ENCODE measurements around the gene ATP5PO.

Gene ATP5PO, protein sequence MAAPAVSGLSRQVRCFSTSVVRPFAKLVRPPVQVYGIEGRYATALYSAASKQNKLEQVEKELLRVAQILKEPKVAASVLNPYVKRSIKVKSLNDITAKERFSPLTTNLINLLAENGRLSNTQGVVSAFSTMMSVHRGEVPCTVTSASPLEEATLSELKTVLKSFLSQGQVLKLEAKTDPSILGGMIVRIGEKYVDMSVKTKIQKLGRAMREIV

DNA sequence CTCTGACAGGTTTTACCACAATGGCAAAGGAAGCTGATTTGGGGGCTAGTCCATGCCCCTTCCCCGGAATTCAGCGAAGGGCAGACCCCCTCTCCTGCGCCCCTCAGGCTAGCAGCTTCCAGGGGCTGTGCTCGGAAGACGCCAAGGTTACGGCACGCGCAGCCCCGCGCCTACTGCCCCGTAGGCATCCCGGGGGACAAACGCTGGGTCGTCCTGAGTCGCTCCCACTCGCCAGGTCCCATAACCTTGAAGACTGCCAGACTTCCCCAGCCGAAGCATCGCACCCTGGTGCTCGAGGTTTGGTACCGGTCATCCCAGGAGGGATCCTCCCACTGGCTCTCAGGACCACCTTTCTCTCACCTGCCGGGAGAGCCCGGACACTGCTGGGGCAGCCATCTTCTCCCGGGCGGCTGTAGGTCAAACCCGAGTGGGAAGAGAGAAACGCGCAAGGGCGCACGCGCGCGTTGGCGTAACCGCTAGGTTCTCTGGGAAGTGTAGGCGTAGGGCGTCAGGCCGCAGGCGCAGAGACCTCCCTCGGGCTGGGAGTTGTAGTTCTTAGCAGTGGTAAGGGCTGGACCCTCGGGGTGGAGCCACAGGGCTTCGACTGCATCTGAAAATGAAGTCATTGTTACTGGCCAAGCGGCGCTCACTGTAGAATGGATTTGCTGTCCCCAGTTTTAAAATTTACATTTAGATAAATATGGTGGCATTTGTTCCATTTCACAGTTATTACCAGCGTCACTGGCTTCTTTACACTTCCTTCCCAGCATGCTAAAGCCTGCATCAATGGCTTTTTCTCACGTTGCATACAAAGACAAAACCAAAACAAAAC lies at the start of gene ATP5PO:
Gene ATP5PO, minus strand, starts transcription at position 437 of the 832 bp plus-strand sequence. Its CDS starts 41 bp downstream, at position 396.
- peak; percentile 95 to 98 for DNase-seq (ENCODE audit: extremely low read depth in 1 of 2, low read depth in 1 of 2)

GRCh38 chr21:33964706-33965325 lies 49.2 kb upstream of the ATP5PO start:
- no peak for DNase-seq (ENCODE audit: extremely low read depth in 1 of 2, low read depth in 1 of 2)

- no peak for DNase-seq (ENCODE audit: extremely low read depth in 1 of 2, low read depth in 1 of 2)
These were observed 48.4 kb upstream of the ATP5PO start for GRCh38 chr21:33963848-33964555.

DNA sequence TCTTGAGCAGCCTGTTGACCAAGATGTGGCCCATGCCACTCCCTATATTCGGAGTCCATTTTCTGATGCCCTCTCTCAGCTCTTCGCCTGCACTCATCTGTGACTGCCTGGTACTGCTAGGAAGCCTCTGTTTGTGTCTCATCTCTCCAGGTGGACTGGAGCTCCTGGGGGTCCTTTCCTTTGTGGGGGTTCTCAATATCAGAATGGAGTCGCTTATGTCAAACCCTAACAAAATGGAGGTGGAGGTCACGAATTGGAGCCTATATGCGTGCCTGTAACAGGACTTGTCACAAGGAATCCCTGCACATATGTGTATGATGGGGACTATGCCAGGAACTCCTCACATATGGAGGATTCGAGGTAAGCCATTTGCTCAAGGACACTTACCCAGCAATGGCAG lies 46.7 kb upstream of the ATP5PO start:
- DNase-seq (ENCODE audit: extremely low read depth in 1 of 2, low read depth in 1 of 2), result no peak

- DNase-seq (ENCODE audit: extremely low read depth in 1 of 2, low read depth in 1 of 2), result no peak
These were observed 45.5 kb upstream of the ATP5PO start for GRCh38 chr21:33961061-33961460.

DNA sequence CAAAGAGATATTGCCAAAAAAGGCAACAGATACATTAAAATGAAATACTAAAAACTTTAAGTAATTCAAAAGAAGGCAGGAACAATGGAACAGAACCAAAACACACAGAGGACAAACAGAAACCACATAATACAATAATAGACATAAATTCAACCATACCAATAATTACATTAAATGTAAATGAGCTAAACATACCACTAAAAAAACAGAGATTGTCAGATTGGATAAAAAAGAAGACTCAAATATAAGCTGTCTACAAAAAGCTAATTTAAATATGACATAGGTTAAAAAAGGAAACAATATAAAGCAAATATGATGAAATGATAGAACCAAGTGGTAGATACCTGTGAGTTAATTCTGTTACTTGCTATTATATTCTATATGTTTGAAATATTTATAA lies 44.1 kb upstream of the ATP5PO start:
- DNase-seq (ENCODE audit: extremely low read depth in 1 of 2, low read depth in 1 of 2), result no peak

DNA sequence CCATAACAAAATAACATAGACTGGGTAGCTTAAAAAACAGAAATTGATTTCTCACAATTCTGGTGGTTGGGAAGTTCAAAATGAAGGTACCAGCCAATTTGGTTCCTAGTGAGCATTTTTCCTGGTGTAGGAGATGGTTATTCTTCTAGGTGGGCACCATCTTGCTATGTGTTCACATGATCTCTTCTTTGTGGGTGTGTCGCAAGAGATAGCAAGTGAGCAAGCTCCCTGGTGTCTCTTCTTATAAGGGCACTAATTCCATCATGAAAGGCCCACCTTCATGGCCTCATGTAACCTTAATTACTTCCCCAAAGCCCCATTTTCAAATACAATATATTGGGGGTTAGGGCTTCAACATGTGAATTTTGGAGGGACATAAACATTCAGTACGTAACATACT lies 38.8 kb upstream of the ATP5PO start:
- DNase-seq (ENCODE audit: extremely low read depth in 1 of 2, low read depth in 1 of 2), result no peak

GRCh38 chr21:33951276-33952178 lies 35.9 kb upstream of the ATP5PO start:
- DNase-seq (ENCODE audit: extremely low read depth in 1 of 2, low read depth in 1 of 2), result no peak

DNA sequence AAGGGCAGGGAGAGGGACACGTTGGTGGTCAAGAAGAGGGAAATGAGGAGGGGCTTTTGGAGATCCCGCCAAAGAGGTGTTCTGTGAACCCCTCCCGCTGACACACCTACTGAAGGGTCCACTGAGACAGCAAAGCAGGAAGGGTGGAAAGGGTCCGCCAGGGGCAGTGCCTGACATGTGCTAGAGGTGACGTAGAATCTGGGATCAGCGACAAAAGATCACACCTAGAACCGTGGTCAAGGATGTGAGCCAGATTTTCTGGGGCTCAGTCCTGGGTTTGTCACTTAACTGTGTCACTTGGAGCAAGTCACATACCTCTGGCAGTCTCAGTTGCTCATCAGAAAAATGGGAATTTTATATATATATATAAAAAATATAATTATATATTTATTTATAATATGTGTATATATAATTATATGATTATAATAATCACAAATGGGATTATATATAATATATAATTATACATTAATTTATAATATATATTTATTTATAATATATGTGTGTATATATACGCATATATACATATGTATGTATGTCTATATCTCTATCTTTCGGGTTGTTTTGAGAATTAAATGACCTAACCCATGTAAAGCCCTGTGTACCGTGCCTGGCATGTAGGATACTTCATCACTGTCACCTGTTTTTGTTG lies 35.0 kb upstream of the ATP5PO start:
- DNase-seq (ENCODE audit: extremely low read depth in 1 of 2, low read depth in 1 of 2), result no peak

DNA sequence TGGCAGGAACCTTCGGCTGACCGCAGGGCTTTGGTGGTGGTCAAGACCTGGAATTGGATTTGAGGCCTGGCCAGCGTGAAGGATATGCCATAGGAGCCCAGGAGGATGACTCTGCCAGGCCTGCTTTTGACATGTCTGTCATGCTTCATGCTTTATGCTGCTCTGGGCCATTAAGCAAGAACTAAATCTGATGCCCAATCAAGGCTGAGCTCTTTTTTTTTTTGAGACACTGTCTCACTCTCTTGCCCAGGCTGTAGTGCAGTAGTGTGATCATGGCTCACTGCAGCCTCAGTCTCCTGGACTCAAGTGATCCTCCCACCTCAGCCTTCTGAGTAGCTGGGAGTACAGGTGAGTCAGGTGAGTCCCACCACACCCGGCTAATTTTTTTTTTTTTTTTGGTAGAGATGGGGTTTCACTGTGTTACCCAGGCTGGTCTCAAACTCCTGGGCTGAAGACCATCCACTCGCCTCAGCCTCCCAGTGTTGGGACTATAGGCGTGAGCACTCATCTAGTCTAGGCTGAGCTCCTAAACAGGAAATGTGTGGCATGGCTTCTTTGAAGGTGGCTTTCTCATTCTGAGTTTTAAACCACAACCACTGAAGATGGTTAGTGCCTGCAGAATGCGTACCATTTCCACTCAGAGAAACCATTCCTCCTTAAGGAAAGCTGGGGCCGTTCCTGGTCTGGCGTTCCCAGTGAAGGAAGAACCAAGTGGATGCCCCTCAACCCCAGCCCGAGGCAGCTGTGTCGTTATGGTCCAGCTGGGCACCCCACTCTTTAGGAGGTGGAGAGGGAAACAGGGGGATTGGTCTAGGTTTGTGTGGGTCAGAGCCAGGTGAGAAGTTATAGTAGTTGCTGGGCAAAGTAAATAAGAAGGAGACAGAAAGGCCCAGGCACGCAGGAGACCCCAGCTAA lies 34.2 kb upstream of the ATP5PO start:
- peak in 1 of 2 donors; percentile 76 for DNase-seq (ENCODE audit: extremely low read depth in 1 of 2, low read depth in 1 of 2)

DNA sequence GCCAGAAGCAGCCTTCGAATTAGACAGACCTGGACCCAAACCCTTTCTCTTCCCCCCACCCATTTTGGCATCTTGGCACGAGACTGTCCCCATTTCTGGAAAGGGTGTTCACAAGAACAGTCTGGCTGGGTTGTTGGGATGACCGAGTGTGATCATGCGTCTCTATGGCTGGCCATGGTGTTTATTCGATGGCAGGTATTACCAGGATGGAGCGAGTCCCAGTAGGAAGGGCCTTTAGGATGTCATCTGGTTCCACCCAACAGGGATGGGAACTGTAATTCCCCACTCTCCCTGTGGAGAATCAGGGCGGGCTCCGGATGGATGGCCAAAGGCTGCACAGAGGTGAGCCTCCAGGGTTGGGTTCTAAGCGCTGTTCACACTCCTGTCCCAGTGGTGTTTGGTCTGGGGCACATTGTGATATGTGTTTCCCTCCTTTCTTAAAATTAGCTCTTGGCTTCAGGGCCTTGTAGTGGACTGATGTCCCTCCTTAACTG lies 33.4 kb upstream of the ATP5PO start:
- no peak for DNase-seq (ENCODE audit: extremely low read depth in 1 of 2, low read depth in 1 of 2)

DNA sequence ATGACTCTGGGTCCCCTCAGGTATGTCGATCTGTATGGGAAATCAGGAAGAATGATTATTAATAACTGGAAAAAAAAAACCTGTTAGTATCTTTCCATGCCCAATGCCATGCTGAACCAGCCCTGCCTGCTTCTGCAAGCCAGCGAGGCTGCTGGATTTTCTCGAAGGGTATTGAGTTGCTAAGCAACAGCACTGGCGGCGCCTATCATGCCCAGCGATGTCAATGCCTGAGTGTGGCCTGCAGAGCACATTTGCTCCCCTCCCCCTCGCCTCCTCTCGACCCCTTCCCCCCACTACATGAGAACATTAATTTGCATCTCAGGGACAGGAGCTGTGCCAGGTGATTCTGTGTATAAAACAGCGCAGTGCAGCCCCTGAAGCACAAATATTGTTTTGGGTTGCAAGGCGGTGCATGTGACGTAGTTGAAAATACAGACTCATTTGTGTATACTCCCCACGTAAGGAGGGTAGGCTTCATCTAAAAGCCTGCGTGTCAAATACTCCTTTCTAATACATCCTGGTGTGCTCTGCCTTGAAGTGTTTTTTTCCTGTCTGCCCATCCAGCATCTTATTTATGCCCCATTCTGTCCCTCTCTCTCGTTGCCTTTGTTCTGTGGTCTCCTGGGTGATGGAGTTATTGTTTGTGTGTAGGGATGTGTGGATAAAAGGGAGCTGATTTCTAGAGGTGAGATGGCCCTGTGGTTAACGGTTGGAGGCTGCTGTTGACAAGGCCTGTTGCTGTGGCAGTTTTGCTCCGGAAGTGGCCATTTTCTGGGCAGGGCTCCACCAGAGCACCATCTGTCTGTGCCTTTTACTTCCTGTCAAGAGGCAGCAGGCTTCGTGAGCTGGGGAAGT lies 32.7 kb upstream of the ATP5PO start:
- peak; percentile 66 to 85 for DNase-seq (ENCODE audit: extremely low read depth in 1 of 2, low read depth in 1 of 2)

DNA sequence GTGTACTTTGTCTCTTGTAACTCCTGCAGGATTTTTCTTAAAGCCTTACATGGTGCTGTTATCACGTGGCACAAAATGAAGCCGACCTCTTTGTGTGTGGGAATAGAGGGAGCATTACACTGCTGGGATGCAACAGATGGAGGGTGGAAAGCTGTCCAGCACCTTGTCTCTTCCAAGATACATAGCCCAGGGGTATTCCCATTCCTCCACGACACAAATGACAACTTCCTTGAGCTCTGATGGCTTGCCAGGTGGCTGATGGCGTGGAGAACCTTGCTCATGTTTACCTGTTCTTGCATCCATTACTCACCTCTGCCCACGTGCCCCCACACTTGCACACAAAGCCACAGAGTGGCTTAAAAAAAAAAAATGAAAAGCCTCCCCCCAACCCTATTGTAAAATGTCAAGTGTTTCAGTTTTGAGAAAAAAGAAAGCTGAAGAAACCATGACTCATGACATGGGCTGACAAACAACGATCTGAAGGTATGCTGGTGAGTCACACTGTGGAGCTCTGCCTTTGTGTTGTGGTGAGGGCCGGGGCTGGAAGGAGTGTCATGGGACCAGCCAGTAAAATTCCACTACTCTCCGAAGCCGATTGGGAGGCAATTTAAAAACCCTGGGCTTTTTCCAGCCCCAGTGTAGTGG lies 32.0 kb upstream of the ATP5PO start:
- DNase-seq (ENCODE audit: extremely low read depth in 1 of 2, low read depth in 1 of 2), result peak; percentile 64 to 82

DNA sequence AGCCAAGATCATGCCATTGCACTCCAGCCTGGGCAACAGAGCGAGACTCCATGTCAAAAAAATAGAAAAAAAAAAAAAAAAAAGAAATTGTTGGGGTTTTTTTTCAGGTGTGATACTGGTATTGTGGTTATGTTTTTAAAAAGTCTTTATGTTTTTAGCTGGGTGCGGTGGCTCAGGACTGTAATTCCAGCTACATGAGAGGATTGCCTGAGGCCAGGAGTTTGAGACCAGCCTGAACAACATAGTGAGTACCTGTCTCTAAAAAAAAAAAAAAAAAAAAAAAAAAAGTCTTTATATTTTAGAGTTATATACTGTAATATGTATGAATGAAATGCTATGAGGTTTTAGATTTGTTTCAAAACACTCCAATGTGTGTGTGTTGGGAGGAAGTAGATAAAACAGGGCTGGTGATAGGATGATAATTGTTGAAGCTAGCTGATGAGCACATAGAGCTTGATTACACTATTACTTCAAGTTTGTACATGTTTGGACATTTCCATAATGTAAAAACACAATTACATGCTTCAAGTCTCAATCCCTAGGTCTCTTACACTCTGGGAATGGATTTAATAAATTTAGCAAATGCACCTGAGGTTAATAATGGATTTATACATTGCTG lies 30.2 kb upstream of the ATP5PO start:
- no peak for DNase-seq (ENCODE audit: extremely low read depth in 1 of 2, low read depth in 1 of 2)

DNA sequence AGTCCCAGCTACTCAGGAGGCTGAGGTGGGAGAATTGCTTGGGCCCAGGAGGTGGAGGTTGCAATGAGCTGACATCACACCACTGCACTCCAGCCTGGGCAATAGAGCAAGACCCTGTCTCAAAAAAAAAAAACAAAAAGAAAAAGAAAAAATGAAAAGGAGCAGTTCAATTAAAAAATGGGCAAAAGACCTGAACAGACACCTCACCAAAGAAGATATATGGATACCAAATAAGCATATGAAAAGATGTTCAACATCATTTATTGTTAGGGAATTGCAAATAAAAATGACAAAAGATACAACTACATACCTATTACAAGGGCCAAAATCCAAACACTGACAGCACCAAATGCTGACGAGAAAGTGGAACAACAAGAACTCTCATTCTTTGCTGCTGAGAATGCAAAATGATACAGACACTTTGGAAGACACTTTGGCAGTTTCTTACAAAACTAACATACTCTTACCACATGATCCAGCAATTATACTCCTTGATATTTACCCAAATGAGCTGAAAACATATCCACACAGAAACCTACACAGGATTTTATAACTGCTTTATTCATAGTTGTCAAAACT lies 28.7 kb upstream of the ATP5PO start:
- no peak for DNase-seq (ENCODE audit: extremely low read depth in 1 of 2, low read depth in 1 of 2)

DNA sequence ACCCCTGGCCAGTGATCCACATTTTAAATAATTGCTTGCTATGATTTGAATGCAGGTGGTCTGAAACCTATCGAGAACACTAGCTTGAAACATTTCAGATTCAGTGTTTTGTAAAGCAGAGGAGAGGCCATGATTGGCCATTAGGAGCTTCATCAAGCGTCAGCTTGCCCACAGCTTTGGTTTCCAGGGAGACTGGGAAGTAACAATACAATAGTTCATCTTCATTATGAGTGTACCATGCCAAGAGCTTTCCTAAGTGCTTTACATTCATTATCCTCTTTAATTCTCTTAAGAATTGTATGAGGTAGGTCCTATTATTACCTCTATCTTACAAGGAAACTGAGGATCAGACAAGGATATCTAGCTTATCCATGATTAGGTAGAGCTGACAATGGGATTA lies 27.7 kb upstream of the ATP5PO start:
- DNase-seq (ENCODE audit: extremely low read depth in 1 of 2, low read depth in 1 of 2), result no peak
